Cortex of kidney (tissue), 1 donor: Measurements from ENCODE around the gene DBNDD1.

ENCODE experiments used
- DNase-seq: peaks from one replicate; lab custom pipeline; 2025; lab: John Stamatoyannopoulos, UW

DBNDD1 gene

GRCh38 chr16:90035902-90036301 lies 16.6 kb upstream of the DBNDD1 start:
- no peak for DNase-seq

GRCh38 chr16:90034504-90034903 lies 15.2 kb upstream of the DBNDD1 start:
- DNase-seq, result no peak

GRCh38 chr16:90033387-90033786 lies 14.1 kb upstream of the DBNDD1 start:
- DNase-seq, result no peak

GRCh38 chr16:90032674-90033331 lies 13.5 kb upstream of the DBNDD1 start:
- no peak for DNase-seq

GRCh38 chr16:90031931-90032673 lies 12.8 kb upstream of the DBNDD1 start:
- no peak for DNase-seq

GRCh38 chr16:90031186-90031930 lies 12.1 kb upstream of the DBNDD1 start:
- no peak for DNase-seq

GRCh38 chr16:90028985-90029384 lies 9.7 kb upstream of the DBNDD1 start:
- DNase-seq, result no peak

- no peak for DNase-seq
These were observed 8.4 kb upstream of the DBNDD1 start for GRCh38 chr16:90027611-90028010.

- DNase-seq, result no peak
These were observed 6.9 kb upstream of the DBNDD1 start for GRCh38 chr16:90026135-90026534.

GRCh38 chr16:90023078-90023447 lies 3.8 kb upstream of the DBNDD1 start:
- no peak for DNase-seq

- DNase-seq, result peak; percentile 40
These were observed 3.2 kb upstream of the DBNDD1 start for GRCh38 chr16:90022209-90023077.

GRCh38 chr16:90020838-90021382 lies 1.7 kb upstream of the DBNDD1 start:
- DNase-seq, result no peak

GRCh38 chr16:90020260-90020837 lies 1.1 kb upstream of the DBNDD1 start:
- DNase-seq, result no peak

- no peak for DNase-seq
These were observed 445 bp upstream of the DBNDD1 start for GRCh38 chr16:90019543-90020259.

- no peak for DNase-seq
These were observed 982 bp downstream of the DBNDD1 start for GRCh38 chr16:90018297-90018651.

- no peak for DNase-seq
These were observed 2.8 kb downstream of the DBNDD1 start for GRCh38 chr16:90016339-90016950.

- DNase-seq, result no peak
These were observed 3.5 kb downstream of the DBNDD1 start for GRCh38 chr16:90015586-90016338.

- DNase-seq, result no peak
These were observed 6.1 kb downstream of the DBNDD1 start for GRCh38 chr16:90012991-90013745.
